ENCODE data around the gene VSIG4. TPM values are rescaled to one million over a fixed set of nuclear protein-coding genes. Genes with fewer than 3 reads are reported as not detected.
"Not testable (repeated sequence)": the region's sequence is repeated elsewhere in the genome, so short reads cannot be mapped to it uniquely, and the experiment has no call there.

Gene VSIG4
- total and polyA plus RNA-seq, 8 donors = 5.7 to 377 (median 11.7) TPM

DNA sequence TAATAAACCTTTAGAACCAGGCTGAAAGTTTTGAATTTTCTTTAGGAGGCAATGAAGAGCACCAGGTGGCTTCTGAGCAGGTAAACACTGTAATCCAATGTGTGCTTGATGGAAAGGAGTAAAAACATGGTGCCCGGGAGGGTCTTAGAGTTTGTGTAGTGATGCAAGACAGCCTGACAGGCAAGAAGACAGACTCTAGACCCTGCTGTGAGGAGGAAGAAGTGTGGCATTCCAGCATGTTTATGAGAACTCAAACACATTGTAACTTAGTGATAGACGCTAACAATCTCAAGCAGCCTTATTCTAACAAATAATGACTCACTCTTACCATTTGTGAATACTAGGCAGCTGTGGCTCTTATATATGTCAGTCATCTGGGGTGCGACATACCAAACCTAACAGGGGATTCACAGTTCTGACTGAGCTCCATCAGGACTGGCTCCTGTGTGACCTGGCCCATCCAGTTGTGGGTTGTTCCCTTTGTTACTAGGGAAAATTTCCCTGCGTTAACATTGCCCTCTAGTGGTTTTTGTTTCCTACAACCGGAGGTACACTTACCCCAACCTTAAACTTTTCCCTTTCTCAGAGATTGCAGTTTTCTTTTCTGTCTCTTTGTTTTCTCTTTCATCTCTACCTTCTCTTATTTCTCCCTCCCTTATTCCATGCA lies 53.8 kb downstream of the VSIG4 start:
- peak; percentile 99 for ATAC-seq
- Histone ChIP-seq H3K36me3 (no peaks in the 10 kb centered on the region), H3K27ac (peak overlapping the region in 1 of 2 donors; percentile 72)

DNA sequence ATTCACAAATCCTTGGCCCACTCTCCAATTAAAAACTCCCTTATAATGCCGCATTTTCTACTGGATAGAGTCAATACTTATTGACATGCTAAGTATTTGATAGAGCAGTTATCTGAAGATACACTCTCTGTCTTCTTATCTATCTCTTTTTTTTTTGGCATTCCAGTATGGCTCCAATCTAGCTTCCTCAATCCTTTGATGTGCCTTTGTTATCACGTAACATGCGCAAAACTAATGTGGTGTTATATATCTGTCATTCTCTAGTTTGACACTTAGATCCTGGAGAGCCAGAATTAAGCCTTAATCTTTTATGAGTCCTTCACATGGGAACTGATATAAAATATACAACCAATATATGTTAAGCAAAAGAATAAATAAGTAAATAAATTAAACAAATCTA lies 54.7 kb downstream of the VSIG4 start:
- no peak for DNase-seq
- intact Hi-C loops (cut with DNase I) = loop anchor here in 1 of 2 donors (5.0 kb wide), 1 partner anchor 408 kb away; no protein-coding TSS in a partner anchor
- TF ChIP-seq, protein P1, sequence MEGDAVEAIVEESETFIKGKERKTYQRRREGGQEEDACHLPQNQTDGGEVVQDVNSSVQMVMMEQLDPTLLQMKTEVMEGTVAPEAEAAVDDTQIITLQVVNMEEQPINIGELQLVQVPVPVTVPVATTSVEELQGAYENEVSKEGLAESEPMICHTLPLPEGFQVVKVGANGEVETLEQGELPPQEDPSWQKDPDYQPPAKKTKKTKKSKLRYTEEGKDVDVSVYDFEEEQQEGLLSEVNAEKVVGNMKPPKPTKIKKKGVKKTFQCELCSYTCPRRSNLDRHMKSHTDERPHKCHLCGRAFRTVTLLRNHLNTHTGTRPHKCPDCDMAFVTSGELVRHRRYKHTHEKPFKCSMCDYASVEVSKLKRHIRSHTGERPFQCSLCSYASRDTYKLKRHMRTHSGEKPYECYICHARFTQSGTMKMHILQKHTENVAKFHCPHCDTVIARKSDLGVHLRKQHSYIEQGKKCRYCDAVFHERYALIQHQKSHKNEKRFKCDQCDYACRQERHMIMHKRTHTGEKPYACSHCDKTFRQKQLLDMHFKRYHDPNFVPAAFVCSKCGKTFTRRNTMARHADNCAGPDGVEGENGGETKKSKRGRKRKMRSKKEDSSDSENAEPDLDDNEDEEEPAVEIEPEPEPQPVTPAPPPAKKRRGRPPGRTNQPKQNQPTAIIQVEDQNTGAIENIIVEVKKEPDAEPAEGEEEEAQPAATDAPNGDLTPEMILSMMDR (IDR thresholded peaks at IDR 0.05) = no peak

More for the DNA sequence above, 53.8 kb downstream of the VSIG4 start:
- intact Hi-C loops (cut with DNase I) = loop anchor here in 1 of 2 donors (5.0 kb wide), 1 partner anchor 409 kb away; no protein-coding TSS in a partner anchor
- Histone ChIP-seq H3K27me3 (peaks cover 0 to 17% of the 10 kb centered on the region in 2 donors), H3K9me3 (no peaks in the 10 kb centered on the region), H3K4me1 (peaks cover 0 to 23% of the 10 kb centered on the region in 2 donors), H3K4me3 (no peak overlapping the region)
- DNase-seq = peak in 3 of 4 donors; percentile 23 to 48 (median 45)
- TF ChIP-seq, protein P1 (IDR thresholded peaks at IDR 0.05) = peak; percentile 52 to 57

DNA sequence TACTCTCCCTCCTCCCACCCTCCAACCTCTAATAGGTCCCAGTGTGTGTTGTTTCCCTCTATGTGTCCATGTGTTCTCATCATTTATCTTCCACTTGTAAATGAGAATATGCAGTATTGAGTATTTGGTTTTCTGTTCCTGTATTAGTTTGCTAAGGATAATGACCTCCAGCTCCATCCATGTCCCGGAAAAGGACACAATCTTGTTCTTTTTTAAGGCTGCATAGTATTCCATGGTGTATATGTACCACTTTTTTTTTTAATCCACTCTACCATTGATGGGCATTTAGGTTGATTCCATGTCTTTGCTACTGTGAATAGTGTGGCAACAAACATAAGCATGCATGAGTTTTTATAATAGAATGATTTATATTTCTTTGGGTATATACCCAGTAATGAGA lies 62.7 kb downstream of the VSIG4 start:
- ATAC-seq; H3K4me3 ChIP-seq; H3K36me3 ChIP-seq; H3K9me3 ChIP-seq; H3K4me1 ChIP-seq; H3K27ac ChIP-seq; intact Hi-C loops (cut with DNase I); DNase-seq: not testable (repeated sequence)
- H3K27me3 ChIP-seq = peaks cover 0 to 22% of the 10 kb centered on the region in 2 donors

More for the DNA sequence above, 54.7 kb downstream of the VSIG4 start:
- Histone ChIP-seq H3K27me3 (peaks cover 0 to 23% of the 10 kb centered on the region in 2 donors), H3K27ac (no peak overlapping the region), H3K4me1 (peaks cover 0 to 23% of the 10 kb centered on the region in 2 donors), H3K36me3 (no peaks in the 10 kb centered on the region), H3K9me3 (no peaks in the 10 kb centered on the region), H3K4me3 (no peak overlapping the region)
- no peak for ATAC-seq

DNA sequence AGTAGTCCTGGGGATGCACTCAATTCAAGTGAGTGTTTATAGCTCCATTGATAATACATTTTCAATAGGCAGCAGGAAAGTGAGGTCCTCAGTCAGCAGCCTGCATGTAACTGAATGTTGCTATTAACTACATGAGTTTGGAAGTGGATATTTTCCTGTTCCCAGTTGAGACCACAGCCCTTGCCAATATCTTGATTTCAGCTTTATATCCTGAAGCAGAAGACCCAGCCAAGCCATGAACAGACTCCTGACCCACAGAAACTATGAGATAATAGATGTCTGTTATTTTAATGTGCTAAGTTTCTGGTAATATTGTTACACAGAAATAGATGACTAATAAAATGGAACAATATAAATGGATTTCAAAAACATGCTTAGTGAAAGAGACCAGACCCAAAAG lies 63.7 kb downstream of the VSIG4 start:
- TF ChIP-seq, protein P1 (IDR thresholded peaks at IDR 0.05) = no peak

DNA sequence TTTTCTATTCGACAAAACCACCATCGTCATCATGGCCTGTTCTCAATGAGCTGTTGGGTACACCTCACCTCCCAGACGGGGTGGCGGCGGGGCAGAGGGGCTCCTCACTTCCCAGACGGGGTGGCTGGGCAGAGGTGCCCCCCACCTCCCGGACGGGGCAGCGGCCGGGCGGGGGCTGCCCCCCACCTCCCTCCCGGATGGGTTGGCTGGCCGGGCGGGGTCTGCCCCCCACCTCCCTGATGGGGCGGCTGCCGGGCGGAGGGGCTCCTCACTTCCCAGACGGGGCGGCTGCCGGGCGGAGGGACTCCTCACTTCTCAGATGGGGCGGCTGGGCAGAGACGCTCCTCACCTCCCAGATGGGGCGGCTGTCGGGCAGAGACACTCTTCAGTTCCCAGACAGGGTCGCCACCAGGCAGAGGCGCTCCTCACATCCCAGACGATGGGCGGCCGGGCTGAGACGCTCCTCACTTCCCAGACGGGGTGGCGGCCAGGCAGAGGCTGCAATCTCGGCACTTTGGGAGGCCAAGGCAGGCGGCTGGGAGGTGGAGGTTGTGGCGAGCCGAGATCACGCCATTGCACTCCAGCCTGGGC lies 64.6 kb downstream of the VSIG4 start:
- H3K36me3 ChIP-seq; H3K9me3 ChIP-seq; H3K4me1 ChIP-seq; H3K4me3 ChIP-seq; H3K27me3 ChIP-seq; ATAC-seq; H3K27ac ChIP-seq; intact Hi-C loops (cut with DNase I): not testable (repeated sequence)
- peak in 1 of 4 donors; percentile 34 for DNase-seq

More for the DNA sequence above, 63.7 kb downstream of the VSIG4 start:
- DNase-seq (no peak), ATAC-seq (no peak)
- intact Hi-C loops (cut with DNase I) = no loop called here
- Histone ChIP-seq H3K27ac (no peak overlapping the region), H3K27me3 (peaks cover 0 to 16% of the 10 kb centered on the region in 2 donors), H3K9me3 (no peaks in the 10 kb centered on the region), H3K36me3 (no peaks in the 10 kb centered on the region), H3K4me3 (no peak overlapping the region), H3K4me1 (no peaks in the 10 kb centered on the region)

Other genes starting within 250 kb of the VSIG4 start
- 10 to 100 TPM; 11.8 to 34.6 TPM for gene HEPH, start 124.2 kb upstream of the VSIG4 start, total RNA-seq
- 10 to 100 TPM; 37.2 to 57.0 (median 48.9) TPM for gene HEPH, start 124.2 kb upstream of the VSIG4 start, polyA plus RNA-seq (ENCODE audit: insufficient read length in 6 of 6)